Pancreas (tissue), 10 donors: ENCODE results near the gene CYP2A7. TPM values are rescaled to one million over a fixed set of nuclear protein-coding genes. Genes with fewer than 3 reads are reported as not detected.
"Not testable (repeated sequence)": the region's sequence is repeated elsewhere in the genome, so short reads cannot be mapped to it uniquely, and the experiment has no call there.

ENCODE experiments used
- ATAC-seq, 4 donors: fragments of 200-7000 bp; cut with Tn5 transposase; one replicate each; pipeline versions ENCODE4 v1.8.0 to v1.9.1; 2020; ENCODE audit warnings: mild to moderate bottlenecking in 4 of 4, moderate library complexity in 4 of 4
- DNase-seq, 6 donors: peaks; one replicate each; pipeline ENCODE4 v3.0.0-alpha.2; 2020
- FAIRE-seq: peaks from 2 replicates; lab custom pipeline; 2012; peaks lifted over from hg19 to GRCh38; lab: Jason Lieb, UNC
- H3K27ac ChIP-seq, 4 donors: fragments of 200-600 bp; sonication (generic); 1 replicate in 3 of 4; 2 replicates in 1 of 4; pipeline versions ENCODE4 v1.5.0 to v1.8.0; 2020
- H3K27me3 ChIP-seq, 4 donors: fragments of 200-600 bp; one replicate each; pipeline ENCODE4 v1.8.0; 2021
- H3K36me3 ChIP-seq, 3 donors: fragments of 200-600 bp; sonication (generic) in 1 of 3; one replicate each; pipeline versions ENCODE4 v1.5.0 to v1.8.0; 2020 to 2021
- H3K4me1 ChIP-seq, 3 donors: fragments of 200-600 bp; one replicate each; pipeline ENCODE4 v1.8.0; 2021
- H3K4me3 ChIP-seq, 4 donors: fragments of 200-600 bp; sonication (generic) in 2 of 4; one replicate each; pipeline versions ENCODE4 v1.5.0 to v1.8.0; 2020 to 2021
- H3K9me3 ChIP-seq, 4 donors: fragments of 200-600 bp; one replicate each; pipeline ENCODE4 v1.8.0; 2021
- whole genome bisulfite sequencing, 2 donors: extraction: QIAGEN DNeasy Blood & Tissue Kit; methylation state at CpG; one replicate each; pipeline ENCODE4 v1.1.7; 2013; 5-methylcytosine and 5-hydroxymethylcytosine counted together
- intact Hi-C, 3 donors: fragments of 100-400 bp; cut with DNase I; formaldehyde crosslinking; loops; one replicate each; pipeline versions ENCODE4 v1.11.1 to v1.14.2; 2022
- polyA plus RNA-seq, 2 donors: library from polyadenylated mRNA; stranded (reverse); fragments of 200-250 nt; gene quantifications; one replicate each; pipeline ENCODE4 v1.2.3, GENCODE V29; 2013
- total RNA-seq, 6 donors: library from RNA; stranded (reverse); fragmentation: NEBNext Ultra II Directional in 4 of 6; extraction: Animal tissue kit (Norgen Biotek cat#: 25700) in 4 of 6; gene quantifications; one replicate each; pipeline versions ENCODE4 v1.2.1 to v1.2.4, GENCODE V29; 2021 to 2023
- TF ChIP-seq, protein P1 (sequence below), 4 donors: fragments of 200-600 bp; sonication (generic) in 3 of 4; IDR thresholded peaks; one replicate each; pipeline versions ENCODE4 v1.5.0 to v1.8.0; 2021; ENCODE audit warnings: antibody characterized with exemption in 4 of 4
- donor health status: healthy with polysubstance abuse.
- donor health status: DM: no; HTN: no; CAD: no; lungs with moderate emphysema.
- donor health status: DM: no; HTN: no; CAD: no.
- donor health status: control.
- donor health status: control.
- donor health status: Bipolar disorder and iron deficiency.
- donor health status: DM: yes; HTN: yes; CAD: no.
- donor health status: DM: no; HTN: no; CAD: no.
- donor health status: DM: no; HTN: no; CAD: no.
- donor health status: DM: yes; HTN: yes; CAD: no.

The CYP2A7 gene
- total and polyA plus RNA-seq, 8 donors = 0.25 TPM; not detected in 7

GRCh38 chr19:40872209-40872608, 9.8 kb downstream of the CYP2A7 start:
- H3K4me1 ChIP-seq = no peaks in the 10 kb centered on the region

DNA sequence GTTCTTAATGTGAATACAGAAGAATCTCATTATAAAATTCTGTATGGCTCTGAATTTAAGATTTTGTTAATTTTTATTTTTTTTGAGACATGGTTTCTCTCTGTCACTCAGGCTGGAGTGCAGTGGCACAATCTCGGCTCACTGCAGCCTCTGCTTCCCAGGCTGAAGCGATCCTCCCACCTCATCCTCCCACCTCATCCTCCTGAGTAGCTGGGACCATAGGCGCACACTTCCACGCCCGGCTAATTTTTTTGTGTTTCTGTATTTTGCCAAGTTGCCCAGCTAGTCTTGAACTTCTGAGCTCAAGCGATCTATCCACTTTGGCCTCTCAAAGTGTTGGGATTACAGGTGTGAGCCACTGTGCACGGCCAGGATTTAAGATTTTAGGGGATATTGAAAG, 14.3 kb downstream of the CYP2A7 start:
- intact Hi-C loops = no loop called here
- no peak for ATAC-seq
- H3K4me1 ChIP-seq = no peaks in the 10 kb centered on the region
- 79 to 88% methylated on average over 7 of the region's 7 CpGs for WGBS, 2 donors
- no peak for FAIRE-seq
- H3K27ac ChIP-seq = no peak overlapping the region
- no peaks in the 10 kb centered on the region for H3K36me3 ChIP-seq
- DNase-seq = no peak
- H3K27me3 ChIP-seq = no peaks in the 10 kb centered on the region
- H3K4me3 ChIP-seq = no peak overlapping the region
- TF ChIP-seq, protein P1, sequence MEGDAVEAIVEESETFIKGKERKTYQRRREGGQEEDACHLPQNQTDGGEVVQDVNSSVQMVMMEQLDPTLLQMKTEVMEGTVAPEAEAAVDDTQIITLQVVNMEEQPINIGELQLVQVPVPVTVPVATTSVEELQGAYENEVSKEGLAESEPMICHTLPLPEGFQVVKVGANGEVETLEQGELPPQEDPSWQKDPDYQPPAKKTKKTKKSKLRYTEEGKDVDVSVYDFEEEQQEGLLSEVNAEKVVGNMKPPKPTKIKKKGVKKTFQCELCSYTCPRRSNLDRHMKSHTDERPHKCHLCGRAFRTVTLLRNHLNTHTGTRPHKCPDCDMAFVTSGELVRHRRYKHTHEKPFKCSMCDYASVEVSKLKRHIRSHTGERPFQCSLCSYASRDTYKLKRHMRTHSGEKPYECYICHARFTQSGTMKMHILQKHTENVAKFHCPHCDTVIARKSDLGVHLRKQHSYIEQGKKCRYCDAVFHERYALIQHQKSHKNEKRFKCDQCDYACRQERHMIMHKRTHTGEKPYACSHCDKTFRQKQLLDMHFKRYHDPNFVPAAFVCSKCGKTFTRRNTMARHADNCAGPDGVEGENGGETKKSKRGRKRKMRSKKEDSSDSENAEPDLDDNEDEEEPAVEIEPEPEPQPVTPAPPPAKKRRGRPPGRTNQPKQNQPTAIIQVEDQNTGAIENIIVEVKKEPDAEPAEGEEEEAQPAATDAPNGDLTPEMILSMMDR (IDR thresholded peaks at IDR 0.05) = no peak
- no peaks in the 10 kb centered on the region for H3K9me3 ChIP-seq

More at GRCh38 chr19:40872209-40872608, 9.8 kb downstream of the CYP2A7 start:
- WGBS, 2 donors = 79% methylated on average over 2 of the region's 2 CpGs
- intact Hi-C loops = no loop called here
- Histone ChIP-seq H3K9me3 (no peaks in the 10 kb centered on the region), H3K36me3 (no peaks in the 10 kb centered on the region), H3K27ac (no peak overlapping the region), H3K4me3 (no peak overlapping the region), H3K27me3 (no peaks in the 10 kb centered on the region)
- DNase-seq = no peak
- no peak for FAIRE-seq
- TF ChIP-seq, protein P1 (IDR thresholded peaks at IDR 0.05) = no peak
- ATAC-seq = no peak

GRCh38 chr19:40864739-40865496, 17.1 kb downstream of the CYP2A7 start:
- H3K4me1 ChIP-seq, FAIRE-seq, H3K27ac ChIP-seq, DNase-seq, H3K9me3 ChIP-seq, H3K36me3 ChIP-seq, ATAC-seq, H3K27me3 ChIP-seq, intact Hi-C loops, H3K4me3 ChIP-seq: not testable (repeated sequence)
- WGBS, 2 donors = 61% methylated on average over 9 of the region's 9 CpGs

DNA sequence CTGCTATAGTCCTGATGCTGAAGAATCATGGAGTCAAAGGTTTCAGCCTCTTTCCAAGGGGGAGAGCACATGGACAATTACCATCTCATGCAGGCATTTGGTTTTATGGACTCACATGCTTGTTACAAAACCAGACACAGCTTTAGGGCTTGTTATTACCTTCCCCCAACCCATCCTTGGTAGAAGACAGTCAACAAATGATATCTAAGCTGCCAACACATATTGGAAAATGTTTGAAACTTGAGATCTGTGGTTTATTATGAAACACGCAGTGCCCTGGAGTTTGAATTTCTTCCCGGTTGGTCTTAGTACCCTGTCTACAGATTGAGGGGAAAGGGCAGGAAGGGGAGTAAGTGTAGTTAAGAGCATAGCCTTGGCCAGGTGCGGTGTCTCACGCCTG, 19.2 kb downstream of the CYP2A7 start:
- ATAC-seq (peak in 1 of 4 donors; percentile 18), FAIRE-seq (no peak), DNase-seq (no peak)
- no peaks in the 10 kb centered on the region for H3K4me1 ChIP-seq
- no peak overlapping the region for H3K27ac ChIP-seq
- no peaks in the 10 kb centered on the region for H3K36me3 ChIP-seq
- intact Hi-C loops = no loop called here
- no peak overlapping the region for H3K4me3 ChIP-seq
- 78 to 85% methylated on average over 4 of the region's 4 CpGs for WGBS, 2 donors
- H3K9me3 ChIP-seq = no peaks in the 10 kb centered on the region
- H3K27me3 ChIP-seq = no peaks in the 10 kb centered on the region
- TF ChIP-seq, protein P1 (IDR thresholded peaks at IDR 0.05) = no peak

GRCh38 chr19:40862333-40862732, 19.7 kb downstream of the CYP2A7 start:
- Histone ChIP-seq H3K27me3 (no peaks in the 10 kb centered on the region), H3K36me3 (no peaks in the 10 kb centered on the region), H3K4me3 (no peak overlapping the region), H3K9me3 (no peaks in the 10 kb centered on the region), H3K27ac (no peak overlapping the region), H3K4me1 (no peaks in the 10 kb centered on the region)
- intact Hi-C loops = no loop called here
- DNase-seq (no peak), ATAC-seq (no peak), FAIRE-seq (no peak)
- TF ChIP-seq, protein P1 (IDR thresholded peaks at IDR 0.05) = no peak
- 91 to 95% methylated on average over 3 of the region's 3 CpGs for whole genome bisulfite sequencing, 2 donors
